Measurements from ENCODE around the gene BAIAP3.

GRCh38 chr16:1320097-1320496 lies 13.3 kb upstream of the BAIAP3 start:
- no peak for TF ChIP-seq POLR2A (IDR thresholded peaks at IDR 0.05)
- TF ChIP-seq, protein P1, sequence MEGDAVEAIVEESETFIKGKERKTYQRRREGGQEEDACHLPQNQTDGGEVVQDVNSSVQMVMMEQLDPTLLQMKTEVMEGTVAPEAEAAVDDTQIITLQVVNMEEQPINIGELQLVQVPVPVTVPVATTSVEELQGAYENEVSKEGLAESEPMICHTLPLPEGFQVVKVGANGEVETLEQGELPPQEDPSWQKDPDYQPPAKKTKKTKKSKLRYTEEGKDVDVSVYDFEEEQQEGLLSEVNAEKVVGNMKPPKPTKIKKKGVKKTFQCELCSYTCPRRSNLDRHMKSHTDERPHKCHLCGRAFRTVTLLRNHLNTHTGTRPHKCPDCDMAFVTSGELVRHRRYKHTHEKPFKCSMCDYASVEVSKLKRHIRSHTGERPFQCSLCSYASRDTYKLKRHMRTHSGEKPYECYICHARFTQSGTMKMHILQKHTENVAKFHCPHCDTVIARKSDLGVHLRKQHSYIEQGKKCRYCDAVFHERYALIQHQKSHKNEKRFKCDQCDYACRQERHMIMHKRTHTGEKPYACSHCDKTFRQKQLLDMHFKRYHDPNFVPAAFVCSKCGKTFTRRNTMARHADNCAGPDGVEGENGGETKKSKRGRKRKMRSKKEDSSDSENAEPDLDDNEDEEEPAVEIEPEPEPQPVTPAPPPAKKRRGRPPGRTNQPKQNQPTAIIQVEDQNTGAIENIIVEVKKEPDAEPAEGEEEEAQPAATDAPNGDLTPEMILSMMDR (IDR thresholded peaks at IDR 0.05 in 4 of 5, conservative IDR thresholded peaks at IDR 0.05 in 1 of 5) = no peak
